Peyer's patch (tissue), 4 donors: ENCODE results near the gene RERE.

ENCODE experiments used
- CTCF ChIP-seq, 6 experiments: fragments of 450-650 bp in 4 of 6; fragments of 200-600 bp in 2 of 6; sonication (generic) in 1 of 6; IDR thresholded peaks; one replicate each; pipeline ENCODE4 v1.5.1; 2017 to 2019; ENCODE audit warnings: antibody characterized with exemption in 6 of 6, mild to moderate bottlenecking in 3 of 6, moderate library complexity in 1 of 6
- POLR2A ChIP-seq, 2 donors: fragments of 450-650 bp; IDR thresholded peaks; one replicate each; pipeline ENCODE4 v1.5.1; 2017; ENCODE audit warnings: antibody characterized with exemption in 2 of 2, mild to moderate bottlenecking in 2 of 2, moderate library complexity in 2 of 2

- TF ChIP-seq POLR2A (IDR thresholded peaks at IDR 0.05) (no peak), CTCF (IDR thresholded peaks at IDR 0.05) (no peak)
Measured at GRCh38 chr1:8716238-8716637, 101.2 kb downstream of the RERE start.
